G401.6 (cell line): Measurements from ENCODE around the gene KLHL29.
"Not testable (repeated sequence)": the region's sequence is repeated elsewhere in the genome, so short reads cannot be mapped to it uniquely, and the experiment has no call there.

Experiments used
- FAIRE-seq: peaks from 2 replicates; lab custom pipeline; 2012; peaks lifted over from hg19 to GRCh38; lab: Jason Lieb, UNC

KLHL29 gene

GRCh38 chr2:23373666-23374065 lies 11.3 kb upstream of the KLHL29 start:
- no peak for FAIRE-seq

- no peak for FAIRE-seq
Measured at GRCh38 chr2:23375448-23375847, 9.5 kb upstream of the KLHL29 start.

GRCh38 chr2:23376075-23376474 lies 8.9 kb upstream of the KLHL29 start:
- no peak for FAIRE-seq

GRCh38 chr2:23376972-23377371 lies 8.0 kb upstream of the KLHL29 start:
- FAIRE-seq, result no peak

- FAIRE-seq, result no peak
Measured at GRCh38 chr2:23377771-23378170, 7.2 kb upstream of the KLHL29 start.

- FAIRE-seq, result no peak
Measured at GRCh38 chr2:23378496-23378895, 6.5 kb upstream of the KLHL29 start.

GRCh38 chr2:23379220-23379695 lies 5.7 kb upstream of the KLHL29 start:
- no peak for FAIRE-seq

GRCh38 chr2:23380562-23381065 lies 4.4 kb upstream of the KLHL29 start:
- FAIRE-seq, result no peak

GRCh38 chr2:23381084-23381483 lies 3.9 kb upstream of the KLHL29 start:
- no peak for FAIRE-seq

- no peak for FAIRE-seq
Measured at GRCh38 chr2:23381485-23381884, 3.5 kb upstream of the KLHL29 start.

- no peak for FAIRE-seq
Measured at GRCh38 chr2:23383100-23383499, 1.9 kb upstream of the KLHL29 start.

- no peak for FAIRE-seq
Measured at GRCh38 chr2:23385351-23385747, 370 bp downstream of the KLHL29 start.

- no peak for FAIRE-seq
Measured at GRCh38 chr2:23385748-23386338, 864 bp downstream of the KLHL29 start.

- no peak for FAIRE-seq
Measured at GRCh38 chr2:23386339-23387220, 1.6 kb downstream of the KLHL29 start.

- FAIRE-seq, result no peak
Measured at GRCh38 chr2:23387221-23387550, 2.2 kb downstream of the KLHL29 start.

GRCh38 chr2:23387845-23388244 lies 2.9 kb downstream of the KLHL29 start:
- FAIRE-seq, result no peak

- no peak for FAIRE-seq
Measured at GRCh38 chr2:23388294-23388693, 3.3 kb downstream of the KLHL29 start.

- no peak for FAIRE-seq
Measured at GRCh38 chr2:23388756-23389514, 4.0 kb downstream of the KLHL29 start.

GRCh38 chr2:23390152-23390551 lies 5.2 kb downstream of the KLHL29 start:
- no peak for FAIRE-seq

- FAIRE-seq, result not testable (repeated sequence)
Measured at GRCh38 chr2:23391237-23391736, 6.3 kb downstream of the KLHL29 start.

- no peak for FAIRE-seq
Measured at GRCh38 chr2:23393722-23394121, 8.7 kb downstream of the KLHL29 start.

- no peak for FAIRE-seq
Measured at GRCh38 chr2:23394700-23395099, 9.7 kb downstream of the KLHL29 start.

GRCh38 chr2:23397478-23397877 lies 12.5 kb downstream of the KLHL29 start:
- FAIRE-seq, result no peak
